HepG2 (cell line): ENCODE results near the gene KIF26B. TPM values are rescaled to one million over a fixed set of nuclear protein-coding genes. Genes with fewer than 3 reads are reported as not detected.

Source experiments
- ARNTL ChIP-seq: sonication (generic); formaldehyde crosslinking; IDR thresholded peaks from 2 replicates; pipeline ENCODE4 v1.4.0; 2020; ENCODE audit warnings: mild to moderate bottlenecking, missing genetic modification reagents
- ATF3 ChIP-seq: sonication (generic); formaldehyde crosslinking; IDR thresholded peaks from 2 replicates; pipeline ENCODE4 v1.4.0; 2020; ENCODE audit warnings: missing genetic modification reagents
- HMGXB4 ChIP-seq, 2 experiments: sonication (generic) in 1 of 2; formaldehyde crosslinking in 1 of 2; IDR thresholded peaks; 2 replicates each; pipeline versions ENCODE4 v1.4.0 to v1.6.1; 2018 to 2020; ENCODE audit warnings: missing genetic modification reagents in 2 of 2, borderline replicate concordance in 1 of 2, low read depth in 1 of 2, mild to moderate bottlenecking in 1 of 2, missing biosample characterization in 1 of 2
- IRF1 ChIP-seq: sonication (generic); formaldehyde crosslinking; IDR thresholded peaks from 2 replicates; pipeline ENCODE4 v1.4.0; 2020; ENCODE audit warnings: low read depth, mild to moderate bottlenecking, missing genetic modification reagents
- KDM6A ChIP-seq: IDR thresholded peaks from 2 replicates; pipeline ENCODE4 v1.6.1; 2016; ENCODE audit warnings: low read depth
- NFKBIZ ChIP-seq: IDR thresholded peaks from 2 replicates; pipeline ENCODE4 v1.6.1; 2018; ENCODE audit warnings: missing genetic modification reagents, missing compliant biosample characterization
- PHB2 ChIP-seq: fragments of 450-650 bp; IDR thresholded peaks from 2 replicates; pipeline ENCODE4 v1.6.1; 2018; ENCODE audit not compliant: partially characterized antibody
- SMAD1 ChIP-seq: sonication (generic); formaldehyde crosslinking; IDR thresholded peaks from 2 replicates; pipeline ENCODE4 v1.4.0; 2020; ENCODE audit warnings: missing genetic modification reagents, low read depth, mild to moderate bottlenecking, borderline replicate concordance
- ZBTB21 ChIP-seq: sonication (generic); formaldehyde crosslinking; IDR thresholded peaks from 2 replicates; pipeline ENCODE4 v1.4.0; 2020; ENCODE audit warnings: missing genetic modification reagents
- ZBTB26 ChIP-seq: IDR thresholded peaks from 2 replicates; pipeline ENCODE4 v1.6.1; 2016; ENCODE audit warnings: missing compliant biosample characterization, missing genetic modification reagents, borderline replicate concordance
- ZNF317 ChIP-seq: sonication (generic); formaldehyde crosslinking; IDR thresholded peaks from 2 replicates; pipeline ENCODE4 v1.5.0; 2020; ENCODE audit warnings: mild to moderate bottlenecking, missing genetic modification reagents
- ZNF331 ChIP-seq: sonication (generic); formaldehyde crosslinking; IDR thresholded peaks from 2 replicates; pipeline ENCODE4 v1.4.0; 2020; ENCODE audit warnings: missing genetic modification reagents
- ZNF510 ChIP-seq: sonication (generic); formaldehyde crosslinking; IDR thresholded peaks from 2 replicates; pipeline ENCODE4 v1.4.0; 2020; ENCODE audit warnings: low read depth, mild to moderate bottlenecking, missing genetic modification reagents
- ZNF615 ChIP-seq: sonication (generic); formaldehyde crosslinking; IDR thresholded peaks from 2 replicates; pipeline ENCODE4 v1.5.0; 2020; ENCODE audit warnings: mild to moderate bottlenecking, missing genetic modification reagents, borderline replicate concordance
- ZNF7 ChIP-seq: IDR thresholded peaks from 2 replicates; pipeline ENCODE4 v1.6.1; 2016; ENCODE audit warnings: missing biosample characterization, missing genetic modification reagents
- ZNF761 ChIP-seq: sonication (generic); formaldehyde crosslinking; conservative IDR thresholded peaks from 2 replicates; pipeline ENCODE4 v1.4.0; 2020; ENCODE audit warnings: mild to moderate bottlenecking, missing genetic modification reagents
- polyA plus RNA-seq, 8 experiments: library from polyadenylated mRNA; depleted of rRNA in 3 of 8; stranded (reverse) in 7 of 8; unstranded in 1 of 8; fragments of >200 nt; fragmentation: Illumina TruSeq in 4 of 8; extraction: Trizol in 4 of 8; gene quantifications; 2 replicates each; pipeline versions ENCODE4 v1.2.1 to v1.2.3, GENCODE V29; 2011 to 2016; ENCODE audit warnings: low read depth in 4 of 8, missing spikeins in 1 of 8, mixed read lengths in 1 of 8; ENCODE audit not compliant: insufficient read depth in 1 of 8
- total RNA-seq, 5 experiments: library from RNA; depleted of rRNA; stranded (reverse); fragments of >200 nt; fragmentation: Illumina TruSeq; extraction: Trizol; gene quantifications; 2 replicates each; pipeline ENCODE4 v1.2.3, GENCODE V29; 2016; ENCODE audit warnings: low read depth in 1 of 5

The KIF26B gene
- total and polyA plus RNA-seq, 2 of the 13 experiments (the other 11 are each of a cell fraction or from before 2014, with no cell fraction given), result 0.08 to 0.09 TPM

- TF ChIP-seq ZNF761, result no peak
- no peak for TF ChIP-seq ZBTB26 (CRISPR knock-in tag)
- TF ChIP-seq ZNF331 (CRISPR knock-in tag), result no peak
- no peak for TF ChIP-seq ZNF510
- TF ChIP-seq SMAD1 (CRISPR knock-in tag), result no peak
- TF ChIP-seq KDM6A (CRISPR knock-in tag), result no peak
- TF ChIP-seq ARNTL (CRISPR knock-in tag), result no peak
- TF ChIP-seq PHB2, result no peak
- no peak for TF ChIP-seq ZNF317 (CRISPR knock-in tag)
- TF ChIP-seq ZNF7 (CRISPR knock-in tag), result no peak
- TF ChIP-seq ATF3 (CRISPR knock-in tag), result no peak
- TF ChIP-seq ZNF615 (CRISPR knock-in tag), result no peak
- no peak for TF ChIP-seq ZBTB21 (CRISPR knock-in tag)
- no peak for TF ChIP-seq NFKBIZ (CRISPR knock-in tag)
- no peak for TF ChIP-seq HMGXB4 (CRISPR knock-in tag; IDR thresholded peaks at IDR 0.05; ENCODE audit: borderline replicate concordance in 1 of 2, low read depth in 1 of 2)
- no peak for TF ChIP-seq IRF1
Measured at GRCh38 chr1:245441689-245442088, 286.9 kb downstream of the KIF26B start (continued).
